GM18867 (cell line): ENCODE data around the gene HIF3A.

Experiments
- ATAC-seq: cut with Tn5 transposase; IDR thresholded peaks from one replicate; pipeline ENCODE4 v1.9.1; 2021; ENCODE audit warnings: mild to moderate bottlenecking, moderate library complexity; ENCODE audit not compliant: unreplicated experiment

HIF3A gene

GRCh38 chr19:46381346-46381745 is 84.5 kb downstream of the HIF3A start:
- ATAC-seq: no peak

DNA sequence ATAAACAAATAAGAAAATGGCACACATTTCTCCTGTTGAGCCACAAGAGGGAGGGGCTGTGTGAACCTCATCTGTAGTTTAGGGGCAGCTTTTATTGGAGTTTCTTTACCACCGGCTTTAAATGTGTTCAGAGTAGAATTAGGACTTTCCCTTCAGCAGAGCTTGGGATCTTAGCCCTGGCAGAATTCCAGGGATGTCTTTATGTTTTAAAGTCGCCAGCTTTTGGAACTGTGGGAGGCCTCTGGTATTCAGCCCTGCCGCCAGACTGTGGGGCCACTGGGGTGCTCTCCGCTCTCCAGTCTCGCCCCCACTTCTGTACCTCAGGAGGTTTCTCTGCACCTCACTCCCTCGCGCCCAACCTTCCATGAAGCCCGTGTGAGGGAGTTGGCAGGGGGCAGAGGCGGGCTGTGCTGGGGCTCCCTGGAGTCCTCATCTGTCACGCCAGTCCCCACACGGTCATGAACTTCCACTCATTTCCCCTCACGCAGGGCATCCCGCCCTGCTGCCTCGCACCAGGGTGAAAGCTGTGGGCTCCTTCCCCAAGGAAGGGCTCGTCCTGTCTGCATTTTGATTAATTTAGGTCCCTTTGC is 85.0 kb downstream of the HIF3A start:
- ATAC-seq: no peak

GRCh38 chr19:46383171-46383815 is 86.5 kb downstream of the HIF3A start:
- no peak for ATAC-seq

DNA sequence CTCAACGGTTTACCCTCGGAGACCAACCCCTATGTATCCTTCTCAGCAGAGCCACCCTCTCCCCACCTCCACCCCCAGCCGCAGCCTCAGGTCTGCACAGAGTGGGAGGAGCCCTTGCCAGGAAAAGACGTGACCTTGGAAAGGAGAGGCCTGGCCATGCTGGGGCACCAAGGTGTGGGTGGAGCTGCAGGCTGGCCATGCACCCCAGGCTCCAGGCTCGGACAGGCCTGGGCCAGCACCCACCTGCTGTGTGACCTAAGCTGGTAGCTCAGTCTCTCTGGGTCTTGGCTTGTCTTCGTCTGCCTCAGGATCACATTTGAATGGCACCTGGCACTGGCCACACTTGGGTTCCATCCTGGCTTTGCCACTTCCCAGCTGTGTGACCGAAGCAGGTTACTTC is 87.0 kb downstream of the HIF3A start:
- ATAC-seq: no peak

- ATAC-seq: no peak
These were observed 87.6 kb downstream of the HIF3A start for GRCh38 chr19:46384396-46384795.

DNA sequence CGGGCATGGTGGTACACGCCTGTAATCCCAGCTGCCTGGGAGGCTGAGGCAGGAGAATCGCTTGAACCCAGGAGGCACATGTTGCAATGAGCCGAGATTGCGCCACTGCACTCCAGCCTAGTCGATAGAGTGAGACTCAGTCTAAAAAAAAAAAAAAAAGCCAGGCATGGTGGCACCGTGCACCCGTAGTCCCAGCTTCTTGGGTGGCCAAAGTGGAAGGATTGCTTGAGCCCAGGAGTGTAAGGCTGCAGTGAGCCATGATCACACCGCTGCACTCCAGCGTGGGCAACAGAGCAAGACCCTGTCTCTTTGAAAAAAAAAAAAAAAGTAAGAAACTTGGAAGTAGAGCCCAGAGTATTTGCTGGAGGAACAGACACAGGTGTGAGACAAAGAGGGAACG is 88.8 kb downstream of the HIF3A start:
- no peak for ATAC-seq

- ATAC-seq: no peak
These were observed 89.3 kb downstream of the HIF3A start for GRCh38 chr19:46386151-46386550.

DNA sequence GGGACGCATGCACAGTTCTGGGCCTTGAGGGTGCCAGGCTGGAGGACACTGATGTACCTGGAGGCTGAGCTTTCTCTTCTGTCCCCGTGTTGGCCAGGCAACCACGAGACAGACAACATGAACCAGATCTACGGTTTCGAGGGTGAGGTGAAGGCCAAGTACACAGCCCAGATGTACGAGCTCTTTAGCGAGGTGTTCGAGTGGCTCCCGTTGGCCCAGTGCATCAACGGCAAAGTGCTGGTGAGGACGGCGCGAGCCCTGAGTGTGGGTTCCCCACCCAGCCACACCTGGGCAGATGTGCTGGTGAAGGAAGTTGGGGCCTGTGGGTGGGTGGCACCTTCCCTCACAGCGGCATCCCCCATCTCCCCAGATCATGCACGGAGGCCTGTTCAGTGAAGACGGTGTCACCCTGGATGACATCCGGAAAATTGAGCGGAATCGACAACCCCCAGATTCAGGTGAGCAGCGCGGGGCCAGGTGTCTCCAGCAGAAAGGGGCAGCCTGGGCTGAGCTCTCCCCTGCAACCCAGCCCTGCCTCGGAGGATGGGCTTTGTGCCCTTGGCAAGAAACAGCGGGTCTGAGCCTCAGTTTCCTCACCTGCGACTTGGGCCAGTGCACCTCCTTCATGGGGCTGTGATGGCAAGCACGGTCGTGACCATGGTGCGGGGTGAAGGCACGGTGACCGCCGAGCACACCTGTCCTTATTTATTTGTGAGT is 90.3 kb downstream of the HIF3A start:
- ATAC-seq: no peak

- ATAC-seq: no peak
These were observed 90.9 kb downstream of the HIF3A start for GRCh38 chr19:46387713-46388130.

DNA sequence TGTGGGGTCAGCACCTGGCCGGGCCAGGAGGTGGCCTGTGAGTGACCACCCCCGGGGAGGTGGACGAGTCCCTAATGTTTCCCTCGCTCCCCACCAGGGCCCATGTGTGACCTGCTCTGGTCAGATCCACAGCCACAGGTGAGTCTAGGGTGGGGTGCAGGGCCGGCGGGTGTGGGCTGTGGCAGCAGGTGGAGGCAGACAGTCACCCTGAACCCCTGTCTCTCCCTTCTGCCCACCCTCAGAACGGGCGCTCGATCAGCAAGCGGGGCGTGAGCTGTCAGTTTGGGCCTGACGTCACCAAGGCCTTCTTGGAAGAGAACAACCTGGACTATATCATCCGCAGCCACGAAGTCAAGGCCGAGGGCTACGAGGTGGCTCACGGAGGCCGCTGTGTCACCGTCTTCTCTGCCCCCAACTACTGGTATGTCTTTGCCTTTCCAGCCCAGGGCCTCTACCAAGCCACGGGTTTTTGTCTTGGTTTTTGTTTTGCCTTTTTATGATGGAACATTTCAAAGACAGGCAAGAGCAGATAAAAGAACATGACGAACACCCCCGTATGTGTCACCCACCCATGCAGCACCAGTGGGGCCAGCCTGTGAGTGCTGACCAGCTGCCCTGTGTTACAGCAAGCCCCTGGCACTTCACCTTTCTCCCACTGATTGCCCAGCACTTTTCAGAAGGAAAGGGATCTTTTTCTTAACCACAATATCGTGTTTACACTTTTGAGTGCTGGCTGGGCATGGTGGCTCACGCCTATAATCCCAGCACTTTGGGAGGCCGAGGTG is 91.7 kb downstream of the HIF3A start:
- no peak for ATAC-seq

- no peak for ATAC-seq
These were observed 93.4 kb downstream of the HIF3A start for GRCh38 chr19:46390121-46390858.

- ATAC-seq: no peak
These were observed 94.0 kb downstream of the HIF3A start for GRCh38 chr19:46390866-46391265.

DNA sequence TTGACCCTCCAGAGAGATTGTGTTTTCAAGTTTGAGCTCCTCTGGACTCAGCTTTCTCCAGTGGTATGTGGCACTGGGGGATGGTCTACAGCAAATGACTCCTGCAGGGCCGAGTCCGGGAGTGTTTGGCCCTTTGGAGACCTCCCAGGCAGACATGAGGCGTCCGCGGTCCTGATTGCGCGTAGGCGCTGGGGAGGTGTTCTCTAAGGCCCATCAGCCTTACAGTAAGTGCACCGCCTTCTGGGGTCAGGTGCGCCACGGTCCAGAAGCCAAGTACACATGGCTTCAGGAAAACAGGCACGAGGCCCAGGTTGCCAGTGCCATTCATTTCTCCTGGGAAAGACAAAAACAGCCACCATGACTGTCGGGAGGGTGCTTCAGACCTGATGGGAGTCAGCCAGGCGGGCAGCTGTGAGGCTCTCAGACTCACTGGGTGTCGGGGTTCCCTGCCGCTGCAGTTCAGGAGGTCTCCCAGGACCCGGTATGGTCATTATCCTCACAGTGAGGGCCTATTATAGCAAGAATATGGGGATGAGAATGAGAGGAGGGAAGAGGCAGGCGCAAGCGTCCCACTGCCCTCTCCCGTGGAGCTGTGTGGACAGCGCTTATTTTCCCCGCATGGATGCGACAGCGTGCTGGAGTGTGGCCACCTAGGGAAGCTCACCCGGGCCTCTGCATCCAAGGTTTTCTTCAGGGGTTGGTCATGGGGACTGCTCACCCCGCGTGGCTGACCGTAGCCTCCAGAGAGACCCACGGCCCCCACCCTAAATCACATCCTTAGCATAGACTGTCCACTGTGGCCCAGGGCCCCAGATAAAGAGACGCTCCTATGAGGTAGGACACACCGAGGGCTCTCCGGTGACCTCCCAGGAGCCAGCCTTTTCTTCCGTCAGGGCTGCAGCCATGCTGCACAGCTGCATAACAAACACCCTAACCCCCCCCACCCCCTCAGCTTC is 94.7 kb downstream of the HIF3A start:
- no peak for ATAC-seq

DNA sequence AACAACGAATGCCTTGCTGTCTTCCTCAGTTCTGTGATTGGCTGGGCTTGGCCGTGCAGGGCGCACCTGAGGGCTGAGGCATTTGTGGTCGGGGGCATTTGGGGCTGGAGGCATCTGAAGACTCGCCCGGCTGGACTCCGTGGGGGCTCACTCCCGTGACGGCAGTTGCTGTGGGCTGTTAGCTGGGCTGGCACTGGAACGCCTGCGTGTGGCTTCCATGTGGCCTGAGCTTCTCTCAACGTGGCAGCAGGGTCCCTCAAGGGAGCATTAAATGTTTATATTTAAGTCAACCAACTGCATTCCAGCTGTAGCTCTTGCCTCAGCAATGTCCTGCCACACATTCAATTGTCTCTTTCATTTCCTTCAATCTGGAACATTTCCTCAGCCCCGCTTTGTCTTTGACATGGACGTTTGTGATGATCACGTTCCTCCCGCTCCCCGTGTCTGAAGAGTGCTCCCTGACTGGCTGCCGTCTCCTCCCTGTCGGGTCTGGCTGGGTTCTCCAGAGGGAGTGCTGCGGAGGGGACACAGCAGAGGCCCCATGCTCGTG is 95.5 kb downstream of the HIF3A start:
- no peak for ATAC-seq

- ATAC-seq: no peak
These were observed 96.0 kb downstream of the HIF3A start for GRCh38 chr19:46392837-46393236.
